Type B pancreatic cell (in vitro differentiated cells): ENCODE data around the gene HERC5. TPM values are rescaled to one million over a fixed set of nuclear protein-coding genes. Genes with fewer than 3 reads are reported as not detected.
"Not testable (repeated sequence)": the region's sequence is repeated elsewhere in the genome, so short reads cannot be mapped to it uniquely, and the experiment has no call there.

ENCODE experiments used
- DNase-seq: peaks from one replicate; pipeline ENCODE4 v3.0.0; 2021; ENCODE audit warnings: mixed read lengths; ENCODE audit not compliant: unreplicated experiment; ENCODE audit errors: extremely low spot score
- H3K27ac Mint-ChIP-seq: 2 replicates; pipeline ENCODE4 v1.8.0; 2021; ENCODE audit warnings: mild to moderate bottlenecking, mixed read lengths
- H3K27me3 Mint-ChIP-seq: 2 replicates; pipeline ENCODE4 v1.8.0; 2021; ENCODE audit warnings: mixed read lengths
- H3K36me3 Mint-ChIP-seq: 2 replicates; pipeline ENCODE4 v1.8.0; 2021; ENCODE audit warnings: mixed read lengths
- H3K4me1 Mint-ChIP-seq: one replicate; pipeline ENCODE4 v1.8.0; 2021; ENCODE audit warnings: mixed read lengths; ENCODE audit not compliant: unreplicated experiment
- H3K4me3 Mint-ChIP-seq: 2 replicates; pipeline ENCODE4 v1.8.0; 2021; ENCODE audit warnings: mild to moderate bottlenecking, mixed read lengths
- H3K9me3 Mint-ChIP-seq: 2 replicates; pipeline ENCODE4 v1.8.0; 2021; ENCODE audit warnings: mixed read lengths
- CTCF ChIP-seq: fragments of 200-600 bp; sonication (generic); conservative IDR thresholded peaks from 2 replicates; pipeline ENCODE4 v1.5.0; 2021; ENCODE audit warnings: antibody characterized with exemption, mild to moderate bottlenecking
- total RNA-seq: library from RNA; stranded (reverse); gene quantifications from 2 replicates; pipeline ENCODE4 v1.2.1, GENCODE V29; 2021; ENCODE audit warnings: low replicate concordance

The HERC5 gene
- total RNA-seq, 1 donor from 2014 or later, result 1.4 TPM

- H3K27me3 Mint-ChIP-seq, result no peaks in the 10 kb centered on the region
- no peak for TF ChIP-seq CTCF
- no peak overlapping the region for H3K4me3 Mint-ChIP-seq
- no peaks in the 10 kb centered on the region for H3K9me3 Mint-ChIP-seq
- peaks cover 19% of the 10 kb centered on the region for H3K36me3 Mint-ChIP-seq
- H3K4me1 Mint-ChIP-seq, result no peaks in the 10 kb centered on the region
- no peak for DNase-seq
- no peak overlapping the region for H3K27ac Mint-ChIP-seq
Measured at GRCh38 chr4:88442689-88443191, 14.2 kb upstream of the HERC5 start.

- Mint-ChIP-seq H3K27ac (no peak overlapping the region), H3K9me3 (no peaks in the 10 kb centered on the region), H3K4me1 (no peaks in the 10 kb centered on the region), H3K27me3 (no peaks in the 10 kb centered on the region), H3K4me3 (no peak overlapping the region), H3K36me3 (peaks cover 19% of the 10 kb centered on the region)
- DNase-seq, result no peak
- TF ChIP-seq CTCF, result no peak
Measured at GRCh38 chr4:88443486-88443885, 13.4 kb upstream of the HERC5 start.

- H3K9me3 Mint-ChIP-seq, result no peaks in the 10 kb centered on the region
- TF ChIP-seq CTCF, result no peak
- no peaks in the 10 kb centered on the region for H3K27me3 Mint-ChIP-seq
- H3K4me1 Mint-ChIP-seq, result no peaks in the 10 kb centered on the region
- DNase-seq, result no peak
- H3K4me3 Mint-ChIP-seq, result no peak overlapping the region
- H3K27ac Mint-ChIP-seq, result no peak overlapping the region
- H3K36me3 Mint-ChIP-seq, result peaks cover 14% of the 10 kb centered on the region
Measured at GRCh38 chr4:88445252-88445651, 11.7 kb upstream of the HERC5 start.

GRCh38 chr4:88446124-88446523 is 10.8 kb upstream of the HERC5 start:
- TF ChIP-seq CTCF, result no peak
- H3K9me3 Mint-ChIP-seq, result no peaks in the 10 kb centered on the region
- no peak overlapping the region for H3K27ac Mint-ChIP-seq
- peaks cover 14% of the 10 kb centered on the region for H3K36me3 Mint-ChIP-seq
- no peak for DNase-seq
- H3K27me3 Mint-ChIP-seq, result no peaks in the 10 kb centered on the region
- H3K4me1 Mint-ChIP-seq, result no peaks in the 10 kb centered on the region
- no peak overlapping the region for H3K4me3 Mint-ChIP-seq

- H3K27ac Mint-ChIP-seq, result no peak overlapping the region
Measured at GRCh38 chr4:88447371-88448095, 9.4 kb upstream of the HERC5 start.

GRCh38 chr4:88448211-88448765 is 8.6 kb upstream of the HERC5 start:
- H3K4me3 Mint-ChIP-seq, H3K27me3 Mint-ChIP-seq, DNase-seq, H3K36me3 Mint-ChIP-seq, H3K4me1 Mint-ChIP-seq, H3K27ac Mint-ChIP-seq, H3K9me3 Mint-ChIP-seq: not testable (repeated sequence)

More at GRCh38 chr4:88447371-88448095, 9.4 kb upstream of the HERC5 start:
- no peaks in the 10 kb centered on the region for H3K9me3 Mint-ChIP-seq
- TF ChIP-seq CTCF, result no peak
- no peaks in the 10 kb centered on the region for H3K27me3 Mint-ChIP-seq
- no peak for DNase-seq
- H3K4me3 Mint-ChIP-seq, result no peak overlapping the region
- H3K36me3 Mint-ChIP-seq, result peaks cover 6% of the 10 kb centered on the region
- no peaks in the 10 kb centered on the region for H3K4me1 Mint-ChIP-seq
